HT-29 (cell line): ENCODE measurements around the gene UGDH. TPM values are rescaled to one million over a fixed set of nuclear protein-coding genes. Genes with fewer than 3 reads are reported as not detected.

Experiments
- DNase-seq: peaks from one replicate; pipeline ENCODE4 v3.0.0-alpha.2; 2015; ENCODE audit warnings: low spot score
- total RNA-seq: library from RNA; depleted of rRNA; stranded (reverse); fragments of >200 nt; shearing (Covaris generic); gene quantifications from 2 replicates; pipeline ENCODE4 v1.2.3, GENCODE V29; 2014; rRNA removed

Gene UGDH
- total RNA-seq, 1 experiment from 2014 or later: 82.3 TPM

DNA sequence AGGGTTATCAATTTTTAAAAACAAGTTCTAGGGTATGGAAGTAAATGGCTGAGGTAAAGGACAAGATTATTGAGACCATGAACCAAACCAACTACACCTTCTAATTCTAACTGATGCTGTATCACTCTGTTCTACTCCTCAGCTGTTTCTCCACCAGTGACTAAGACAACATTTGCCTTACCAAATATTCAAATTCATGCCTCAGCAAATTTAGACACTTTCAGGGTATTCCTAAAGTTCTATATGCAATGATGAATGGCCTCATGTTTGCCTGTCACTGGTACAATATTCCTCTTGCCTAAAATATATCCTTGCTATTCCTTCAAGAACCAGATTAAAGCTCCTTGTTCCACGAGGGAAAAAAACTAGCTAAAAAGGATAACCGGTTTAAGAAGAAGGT lies 73.5 kb downstream of the UGDH start:
- no peak for DNase-seq

DNA sequence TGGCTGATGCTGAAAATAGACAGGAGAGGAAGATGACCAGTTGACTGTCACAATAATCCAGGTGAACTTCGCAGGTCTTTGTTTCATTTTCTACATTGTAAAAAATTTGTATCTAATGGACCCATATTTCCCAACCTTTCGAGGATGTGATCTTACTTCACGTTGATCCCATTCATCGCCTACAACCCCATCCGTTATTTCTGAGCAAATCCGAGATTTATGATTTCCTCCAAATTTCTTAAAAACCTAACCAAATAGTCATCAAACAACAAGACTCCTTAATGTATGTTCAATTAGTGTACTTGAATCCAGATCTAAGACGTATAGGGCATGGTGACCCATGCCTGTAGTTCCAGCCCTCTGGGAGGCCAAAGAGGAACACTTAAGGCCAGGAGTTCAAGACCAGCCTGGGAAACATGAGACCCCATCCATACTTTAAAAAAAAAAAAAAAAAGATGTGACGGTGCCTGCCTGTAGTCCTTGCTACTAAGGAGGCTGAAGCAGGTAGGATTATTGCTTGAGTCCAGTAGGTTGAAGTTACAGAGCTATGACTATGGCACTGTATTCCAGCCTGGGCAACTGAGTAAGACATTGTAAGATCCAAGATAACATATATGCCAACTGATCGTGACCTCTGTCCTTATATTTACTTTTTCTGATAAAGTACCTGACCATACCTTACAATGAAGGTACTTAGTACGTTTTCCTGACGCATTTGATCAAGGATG lies 74.2 kb downstream of the UGDH start:
- DNase-seq: no peak

DNA sequence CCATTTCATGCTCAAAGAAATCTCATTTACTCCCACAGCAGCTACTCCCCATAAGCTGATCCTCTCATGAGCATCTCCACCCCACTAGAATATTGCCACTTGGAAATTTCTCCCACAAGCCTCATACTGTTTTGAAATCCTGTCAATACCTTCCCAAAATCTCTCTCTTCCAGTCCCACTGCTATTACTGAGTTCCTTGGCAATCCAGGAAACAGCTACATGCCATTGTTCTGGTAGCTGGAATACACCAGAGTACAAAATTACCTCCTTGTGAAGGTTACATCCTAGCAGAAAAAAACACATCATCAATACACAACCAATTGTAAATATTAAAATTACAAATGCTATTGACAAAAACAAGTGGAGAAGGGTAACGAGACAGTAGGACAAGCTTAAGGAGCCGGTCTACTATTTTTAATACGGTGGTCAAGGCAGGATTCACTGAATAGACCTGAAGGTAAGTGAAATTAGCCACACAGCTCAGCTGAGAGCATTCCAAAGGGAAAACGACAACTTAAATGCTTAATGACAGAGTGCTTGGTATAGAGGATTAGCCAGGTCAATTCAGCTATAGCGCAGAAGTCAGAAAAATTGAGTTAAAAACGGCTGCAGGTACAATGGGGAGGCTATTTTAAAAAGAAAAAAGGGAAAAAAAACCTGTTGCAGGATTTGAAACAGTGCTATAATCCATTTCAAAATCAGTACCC lies 74.9 kb downstream of the UGDH start:
- no peak for DNase-seq

DNA sequence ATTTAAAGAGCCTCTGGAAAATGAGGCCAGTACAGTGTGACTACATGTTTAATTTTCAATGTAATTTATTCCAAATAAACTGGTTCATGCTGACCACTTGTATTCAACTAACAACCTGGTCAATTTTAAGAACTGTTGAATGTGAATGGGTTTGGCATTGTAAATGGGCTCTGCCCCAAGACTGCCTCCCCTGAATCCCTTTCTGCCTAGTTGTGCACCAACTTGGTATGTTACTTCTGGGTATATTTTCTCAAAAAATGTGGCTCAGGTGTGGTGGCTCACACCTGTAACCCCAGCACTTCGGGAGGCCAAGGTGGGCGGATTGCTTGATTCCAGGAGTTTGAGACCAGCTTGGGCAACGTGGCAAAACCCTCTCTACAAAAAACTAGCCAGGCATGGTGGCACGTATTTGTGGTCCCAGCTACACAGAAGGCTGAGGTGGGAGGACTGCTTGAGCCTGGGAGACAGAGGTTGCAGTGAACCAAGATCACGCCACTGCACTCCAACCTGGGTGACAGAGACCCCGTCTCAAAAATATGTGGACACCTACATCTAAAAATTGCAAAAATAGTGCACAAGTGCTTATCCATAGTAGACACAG lies 75.7 kb downstream of the UGDH start:
- no peak for DNase-seq

DNA sequence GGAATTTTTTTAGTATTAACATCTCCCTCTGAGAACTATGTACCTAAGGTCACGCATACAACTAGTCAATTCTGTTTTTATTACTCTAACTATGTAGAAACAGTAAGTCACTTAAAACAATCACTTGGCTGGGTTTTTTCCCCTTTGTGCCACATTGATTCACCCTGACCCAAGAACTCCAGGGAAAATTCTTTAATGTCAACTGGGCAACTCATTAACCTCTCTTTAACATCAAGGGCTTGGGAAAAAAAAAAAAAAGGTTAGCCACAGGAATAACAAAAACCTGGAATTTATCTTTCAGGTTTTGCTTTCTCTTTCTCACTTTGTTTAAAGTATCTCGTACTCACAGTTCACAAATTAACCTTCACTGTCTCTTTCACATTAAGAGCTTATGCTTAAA lies 76.6 kb downstream of the UGDH start:
- DNase-seq: no peak

Other genes starting within 250 kb of the UGDH start
- 25.2 and 26.6 TPM in 2 replicates for gene RFC1, start 161.1 kb downstream of the UGDH start, total RNA-seq
- gene KLB, start 120.5 kb downstream of the UGDH start, total RNA-seq: 0.23 and 0.26 TPM in 2 replicates
- gene RPL9, start 68.5 kb downstream of the UGDH start, total RNA-seq: 1,285 and 1,602 TPM in 2 replicates
- gene LIAS, start 68.4 kb downstream of the UGDH start, total RNA-seq: 4.9 and 5.5 TPM in 2 replicates
- gene SMIM14, start 111.4 kb upstream of the UGDH start, total RNA-seq: 5.4 and 12.1 TPM in 2 replicates
- gene UBE2K, start 170.7 kb upstream of the UGDH start, total RNA-seq: 34.0 and 48.8 TPM in 2 replicates